ENCODE measurements around the gene DYRK1A.

The DYRK1A gene

DNA sequence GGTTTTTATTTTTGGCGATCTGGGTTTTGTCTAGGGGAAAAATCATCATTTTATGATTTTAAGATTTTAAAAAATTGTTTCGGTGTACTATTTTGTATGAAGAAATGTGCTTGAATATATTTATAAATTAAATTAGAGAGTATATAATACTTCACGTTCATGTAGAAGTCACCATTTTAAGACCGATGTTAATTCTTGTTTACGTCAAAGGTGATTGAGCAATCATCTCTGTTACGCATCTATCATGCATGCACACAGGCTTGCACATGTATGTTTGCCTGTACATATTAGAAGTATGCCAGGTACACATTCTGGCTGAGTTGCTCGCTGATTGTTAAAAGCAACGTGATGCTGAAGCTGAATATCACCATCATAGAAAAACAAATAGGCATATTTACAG is 54.7 kb downstream of the DYRK1A start:
- DNase-seq: no peak

GRCh38 chr21:37422382-37422781 is 55.8 kb downstream of the DYRK1A start:
- DNase-seq: no peak

DNA sequence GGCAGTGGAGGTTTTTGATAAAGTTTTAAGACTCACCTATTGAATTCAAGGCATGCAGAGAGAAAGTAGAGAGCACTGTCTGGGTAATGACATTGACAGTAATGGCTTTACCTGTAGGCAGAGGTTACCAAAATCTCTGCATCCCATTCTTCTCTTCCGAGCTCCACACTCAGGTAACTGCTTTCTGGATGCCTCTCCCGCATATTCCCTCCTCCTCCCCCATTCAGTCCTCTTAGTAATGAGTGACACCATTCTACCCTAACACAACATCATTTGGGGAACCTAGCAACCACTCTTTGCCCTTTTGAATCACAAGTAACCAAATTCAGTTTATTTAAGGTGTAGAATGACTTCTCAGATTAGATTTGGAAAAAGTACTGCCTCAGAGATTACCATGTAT is 56.5 kb downstream of the DYRK1A start:
- DNase-seq: no peak

DNA sequence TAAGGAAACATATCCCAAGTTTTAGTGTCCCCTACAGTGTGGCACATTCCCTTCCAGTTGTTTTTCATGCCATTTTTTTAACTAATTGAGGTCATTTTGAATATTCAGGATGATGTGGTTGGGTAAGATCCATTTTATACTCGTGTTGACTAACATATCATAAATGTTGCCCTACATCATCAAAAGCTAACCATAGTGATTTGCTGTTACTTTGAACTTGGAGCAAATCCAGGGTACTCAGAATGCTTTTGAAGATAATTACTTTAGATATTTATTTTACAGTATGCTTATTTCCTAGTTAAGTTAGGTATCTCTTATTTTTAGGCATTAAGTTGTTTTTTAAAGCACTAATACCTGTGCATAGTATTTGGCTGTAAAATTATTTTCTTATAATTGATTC is 57.8 kb downstream of the DYRK1A start:
- no peak for DNase-seq

GRCh38 chr21:37425001-37425400 is 58.4 kb downstream of the DYRK1A start:
- DNase-seq: no peak

DNA sequence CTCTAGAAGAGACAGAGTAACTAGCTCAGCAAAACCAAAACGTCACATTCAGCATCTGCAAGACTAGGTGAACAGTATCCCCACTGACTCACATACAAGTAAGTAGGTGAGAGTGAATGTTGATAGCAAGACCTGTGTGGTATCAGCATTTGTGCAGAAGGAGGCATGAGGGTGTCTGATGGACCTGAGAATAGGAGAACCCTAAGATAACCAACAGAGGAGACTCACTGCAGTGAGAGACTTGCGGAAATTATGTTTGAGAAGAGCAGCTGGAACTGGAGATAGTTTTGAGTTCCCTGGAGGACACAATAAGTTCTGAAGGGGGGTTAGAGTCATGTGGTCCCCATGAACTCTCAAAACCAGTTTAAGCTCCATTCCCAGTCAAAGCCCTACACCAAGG is 59.1 kb downstream of the DYRK1A start:
- no peak for DNase-seq

- DNase-seq: no peak
Measured at GRCh38 chr21:37427221-37427620, 60.6 kb downstream of the DYRK1A start.

GRCh38 chr21:37429356-37429755 is 62.8 kb downstream of the DYRK1A start:
- no peak for DNase-seq

- DNase-seq: no peak
Measured at GRCh38 chr21:37430184-37430821, 63.7 kb downstream of the DYRK1A start.

GRCh38 chr21:37431243-37431642 is 64.7 kb downstream of the DYRK1A start:
- DNase-seq: no peak

DNA sequence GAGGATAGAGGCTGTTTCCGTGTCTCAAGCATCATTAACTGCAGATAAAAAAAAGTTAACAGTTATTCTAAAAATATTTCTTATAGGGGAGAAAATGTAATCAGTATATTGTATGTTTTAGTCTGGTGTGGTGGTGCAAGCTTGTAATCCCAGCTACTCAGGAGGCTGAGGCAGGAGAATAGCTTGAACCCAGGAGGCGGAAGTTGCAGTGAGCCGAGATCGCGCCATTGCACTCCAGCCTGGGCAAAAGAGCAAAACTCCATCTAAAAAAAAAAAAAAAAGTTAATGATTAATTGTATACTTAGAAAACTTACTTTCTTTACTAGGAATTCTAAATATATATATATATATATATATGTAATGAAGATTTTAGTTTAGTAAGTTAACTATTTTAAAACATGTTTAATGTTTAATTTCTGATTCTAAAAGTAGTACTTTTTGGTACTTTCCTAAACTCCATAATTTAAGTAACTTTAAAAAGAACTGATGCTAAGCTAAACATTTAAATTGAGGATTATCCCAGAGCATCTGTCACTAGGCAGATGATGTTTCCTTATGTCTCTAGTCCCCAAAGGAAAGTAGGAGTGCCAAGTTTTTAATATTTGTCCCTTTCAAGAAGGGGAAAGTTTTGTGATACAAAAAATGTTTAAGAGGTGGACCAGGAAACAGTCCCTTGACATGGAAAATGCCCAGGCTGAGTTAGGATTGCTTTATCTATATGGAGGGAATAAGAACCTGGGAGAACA is 66.3 kb downstream of the DYRK1A start:
- no peak for DNase-seq

- no peak for DNase-seq
Measured at GRCh38 chr21:37433456-37433840, 66.9 kb downstream of the DYRK1A start.

DNA sequence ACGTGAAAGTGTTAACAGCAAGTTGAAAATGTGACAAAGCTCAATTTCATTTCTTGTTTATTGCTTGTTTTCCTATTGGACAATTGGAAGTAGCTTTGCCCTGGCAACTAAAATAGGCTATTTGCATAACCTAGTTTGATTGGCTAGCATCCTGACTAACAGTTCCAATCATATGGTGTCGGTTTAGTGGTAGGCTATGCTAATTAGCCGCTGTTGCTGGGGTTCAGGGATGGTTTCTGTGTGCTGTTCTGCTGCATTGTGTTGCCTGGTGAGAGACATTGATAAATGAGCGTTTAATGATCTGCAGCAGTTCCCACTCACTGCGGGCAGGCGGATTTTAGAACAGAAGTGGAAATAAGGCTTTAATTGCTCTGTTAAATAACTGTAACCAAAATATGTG is 68.5 kb downstream of the DYRK1A start:
- peak; percentile 76 for DNase-seq

DNA sequence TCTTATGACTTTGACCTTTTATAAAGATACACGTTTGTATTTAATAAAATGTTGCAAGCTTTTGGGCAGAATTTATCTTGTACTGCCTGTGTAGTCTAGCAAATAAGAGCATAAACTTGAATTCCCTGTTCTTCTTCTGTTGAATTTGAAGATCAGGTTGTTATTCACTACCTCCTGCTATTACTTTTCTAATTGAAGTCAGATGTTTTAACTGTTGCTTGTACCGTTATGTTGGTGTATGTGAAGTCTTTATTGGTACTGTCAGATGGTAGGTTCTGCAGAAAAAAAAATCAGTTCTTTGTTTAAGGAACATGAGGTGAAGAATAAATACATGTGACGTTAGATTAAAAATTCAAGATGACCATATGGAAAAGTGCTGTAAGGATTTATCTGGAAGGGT is 69.1 kb downstream of the DYRK1A start:
- DNase-seq: no peak

DNA sequence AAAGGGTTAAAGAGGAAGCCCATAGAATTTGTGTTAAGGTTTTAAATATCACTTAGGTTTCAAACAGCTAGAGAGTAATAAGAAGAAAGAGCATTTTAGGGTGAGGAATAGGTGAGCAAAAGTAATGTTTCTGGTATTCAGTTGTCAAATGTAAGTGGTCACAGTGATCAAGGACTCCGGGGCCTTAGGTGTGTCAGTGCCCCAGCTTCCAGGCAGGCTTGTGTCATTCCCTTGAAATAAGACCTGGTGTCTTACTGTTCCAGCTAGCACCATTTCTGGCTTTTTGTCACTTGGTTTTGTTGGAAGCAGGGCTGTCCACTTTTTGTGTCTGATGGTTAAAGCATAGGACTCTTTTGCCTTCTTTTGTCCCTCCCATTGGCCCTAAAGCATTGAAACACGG is 69.6 kb downstream of the DYRK1A start:
- DNase-seq: no peak

- DNase-seq: no peak
Measured at GRCh38 chr21:37437376-37438080, 71.0 kb downstream of the DYRK1A start.

DNA sequence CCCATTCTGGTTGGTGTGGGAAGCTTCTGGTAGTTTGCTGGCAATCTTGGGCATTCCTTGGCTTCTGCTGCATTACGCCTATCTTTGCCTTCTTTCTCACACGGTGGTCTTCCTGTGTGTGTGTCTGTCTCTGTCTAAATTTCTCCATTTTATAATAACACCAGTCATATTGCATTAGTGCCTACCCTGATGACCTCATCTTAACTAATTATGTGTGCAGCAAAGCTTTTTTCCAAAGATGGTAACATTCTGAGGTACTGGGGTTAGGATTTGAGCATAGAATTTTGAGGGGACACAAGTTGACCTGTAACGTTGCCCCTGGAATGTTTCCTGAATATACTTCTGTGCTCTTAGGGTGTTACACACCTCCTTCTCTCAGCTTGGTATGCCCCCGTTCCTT is 77.1 kb downstream of the DYRK1A start:
- DNase-seq: no peak

- no peak for DNase-seq
Measured at GRCh38 chr21:37445228-37445627, 78.7 kb downstream of the DYRK1A start.

DNA sequence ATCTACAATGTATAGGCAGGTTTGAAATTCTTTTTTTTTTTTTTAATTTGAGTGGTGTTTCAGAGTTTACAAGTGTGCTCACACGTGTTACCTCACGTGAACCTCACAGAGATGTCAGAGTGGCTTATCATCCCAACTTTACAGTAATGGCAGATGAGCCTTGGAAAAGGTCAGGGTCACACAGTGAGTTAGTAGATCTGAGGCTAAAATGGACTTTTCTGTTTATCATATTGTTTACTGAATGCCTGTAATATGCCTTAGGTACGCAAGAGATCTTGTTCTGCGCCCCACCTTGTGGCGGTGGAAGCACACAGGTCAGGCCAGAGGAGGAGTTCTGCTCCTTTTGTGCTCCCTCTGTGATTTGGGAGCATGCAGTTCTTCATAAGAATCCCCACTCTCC is 80.0 kb downstream of the DYRK1A start:
- no peak for DNase-seq

DNA sequence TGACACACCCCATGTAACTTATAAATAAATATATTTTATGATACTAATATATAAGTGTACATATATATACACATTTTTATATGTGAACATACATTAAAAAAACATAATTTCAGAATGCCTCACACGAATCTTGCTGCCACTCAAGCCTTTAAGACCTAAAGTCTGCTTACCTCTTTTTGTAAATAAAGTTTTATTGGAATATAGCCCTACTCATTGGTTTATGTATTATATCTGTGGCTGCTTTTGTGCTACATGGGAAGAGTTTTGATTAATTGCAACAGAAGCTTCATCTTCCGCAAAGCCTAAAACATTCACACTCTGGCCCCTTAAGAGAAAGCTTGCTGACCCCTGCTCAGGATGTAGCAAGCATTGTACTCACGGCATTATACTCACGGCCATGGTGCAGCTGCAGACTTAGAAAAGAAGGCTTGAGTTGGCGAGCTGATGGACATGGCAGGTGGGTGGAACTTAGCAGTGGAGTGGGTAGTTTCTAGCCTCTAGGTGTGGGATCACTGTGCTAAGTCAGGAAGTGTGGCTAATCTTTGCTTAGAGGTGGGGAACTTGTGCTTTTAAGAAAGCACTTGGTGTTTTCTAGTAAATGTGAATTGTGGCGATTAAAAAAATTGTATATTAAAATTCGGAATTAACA is 80.8 kb downstream of the DYRK1A start:
- DNase-seq: no peak

GRCh38 chr21:37449302-37449937 is 82.8 kb downstream of the DYRK1A start:
- no peak for DNase-seq

DNA sequence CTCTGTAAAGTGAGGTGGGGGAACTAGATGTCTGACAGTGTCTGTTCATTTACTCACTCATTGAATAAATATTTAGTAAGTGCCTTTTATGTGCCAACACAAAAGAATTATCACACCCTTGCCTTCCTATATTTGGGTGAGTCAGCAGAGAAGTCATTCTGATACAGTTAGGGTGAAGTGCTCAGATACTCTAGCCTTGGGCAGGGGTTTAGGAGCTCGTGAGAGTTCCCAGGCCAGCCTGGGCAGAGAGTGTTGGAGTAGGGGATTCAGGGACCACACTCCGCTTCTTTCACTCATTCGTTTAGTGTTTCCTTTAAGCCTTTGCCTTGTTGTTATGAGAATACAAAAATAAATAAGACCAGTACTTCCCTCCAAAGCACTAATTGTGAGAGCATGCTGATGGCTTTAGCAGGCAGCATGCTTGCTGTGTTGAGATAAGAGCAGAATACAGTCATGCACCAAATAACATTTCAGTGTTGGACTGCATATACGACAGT is 83.9 kb downstream of the DYRK1A start:
- DNase-seq: no peak

DNA sequence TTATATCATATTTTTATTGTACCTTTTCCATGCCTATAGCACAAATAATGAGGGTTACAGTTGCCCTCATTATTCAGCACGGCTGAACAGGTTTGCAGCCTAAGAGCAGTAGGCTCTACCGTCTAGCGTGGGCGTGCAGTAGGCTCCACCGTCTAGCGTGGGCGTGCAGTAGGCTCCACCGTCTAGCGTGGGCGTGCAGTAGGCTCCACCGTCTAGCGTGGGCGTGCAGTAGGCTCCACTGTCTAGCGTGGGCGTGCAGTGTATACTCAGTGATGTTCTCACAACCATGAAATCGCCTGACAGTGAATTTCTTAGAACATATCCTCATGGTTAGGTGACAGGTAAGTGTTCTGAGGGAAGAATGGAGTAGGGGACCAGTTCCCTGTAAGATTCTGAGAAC is 84.9 kb downstream of the DYRK1A start:
- DNase-seq: no peak

All from COR-L47 (cell line).